ENCODE results near the gene AKR7A2.
A peak's percentile ranks its signal among the peaks of the same experiment; 100 is the strongest.
"Not testable (repeated sequence)": the region's sequence is repeated elsewhere in the genome, so short reads cannot be mapped to it uniquely, and the experiment has no call there.

Gene AKR7A2

GRCh38 chr1:19305880-19306279 lies 6.1 kb downstream of the AKR7A2 start:
- no peak for DNase-seq (ENCODE audit: low read depth)
- TF ChIP-seq CTCF (IDR thresholded peaks at IDR 0.05; ENCODE audit: low read depth, low read length, missing control alignments), result no peak
- no peak overlapping the region for H3K4me3 ChIP-seq (ENCODE audit: low read depth, low read length)
- in situ Hi-C loops (cut with HindIII; ENCODE audit: low sequenced_read_pairs), result no loop called here

GRCh38 chr1:19304081-19304480 lies 7.9 kb downstream of the AKR7A2 start:
- H3K4me3 ChIP-seq (ENCODE audit: low read depth, low read length); DNase-seq (ENCODE audit: low read depth); in situ Hi-C loops (cut with HindIII; ENCODE audit: low sequenced_read_pairs): not testable (repeated sequence)

- in situ Hi-C loops (cut with HindIII; ENCODE audit: low sequenced_read_pairs), result no loop called here
- no peak overlapping the region for H3K4me3 ChIP-seq (ENCODE audit: low read depth, low read length)
Observed at GRCh38 chr1:19300211-19300610, 11.7 kb downstream of the AKR7A2 start.

GRCh38 chr1:19294638-19295037 lies 17.3 kb downstream of the AKR7A2 start:
- TF ChIP-seq CTCF (IDR thresholded peaks at IDR 0.05; ENCODE audit: low read depth, low read length, missing control alignments), result no peak
- in situ Hi-C loops (cut with HindIII; ENCODE audit: low sequenced_read_pairs), result no loop called here
- DNase-seq (ENCODE audit: low read depth), result no peak
- no peak overlapping the region for H3K4me3 ChIP-seq (ENCODE audit: low read depth, low read length)

More at GRCh38 chr1:19300211-19300610, 11.7 kb downstream of the AKR7A2 start:
- TF ChIP-seq CTCF (IDR thresholded peaks at IDR 0.05; ENCODE audit: low read depth, low read length, missing control alignments), result no peak
- no peak for DNase-seq (ENCODE audit: low read depth)

- TF ChIP-seq CTCF (IDR thresholded peaks at IDR 0.05; ENCODE audit: low read depth, low read length, missing control alignments), result no peak
- in situ Hi-C loops (cut with HindIII; ENCODE audit: low sequenced_read_pairs), result no loop called here
- DNase-seq (ENCODE audit: low read depth), result no peak
- peak overlapping the region; percentile 37 for H3K4me3 ChIP-seq (ENCODE audit: low read depth, low read length)
Observed at GRCh38 chr1:19289244-19289643, 22.7 kb downstream of the AKR7A2 start.

GRCh38 chr1:19288324-19289241 lies 23.4 kb downstream of the AKR7A2 start, which contains the start of gene AKR7A3:
AKR7A3 (minus strand) TSS chr1:19288770; CDS start chr1:19288709, 61 bp downstream.
- DNase-seq (ENCODE audit: low read depth); in situ Hi-C loops (cut with HindIII; ENCODE audit: low sequenced_read_pairs): not testable (repeated sequence)
- peak within 1 kb of the TSS; percentile 37 for H3K4me3 ChIP-seq (ENCODE audit: low read depth, low read length)

GRCh38 chr1:19287436-19288185 lies 24.3 kb downstream of the AKR7A2 start:
- H3K4me3 ChIP-seq (ENCODE audit: low read depth, low read length), result no peak overlapping the region
- TF ChIP-seq CTCF (IDR thresholded peaks at IDR 0.05; ENCODE audit: low read depth, low read length, missing control alignments), result no peak
- in situ Hi-C loops (cut with HindIII; ENCODE audit: low sequenced_read_pairs), result no loop called here
- no peak for DNase-seq (ENCODE audit: low read depth)

GRCh38 chr1:19285807-19286206 lies 26.1 kb downstream of the AKR7A2 start:
- in situ Hi-C loops (cut with HindIII; ENCODE audit: low sequenced_read_pairs), result not testable (repeated sequence)

GRCh38 chr1:19285366-19285765 lies 26.6 kb downstream of the AKR7A2 start:
- in situ Hi-C loops (cut with HindIII; ENCODE audit: low sequenced_read_pairs); DNase-seq (ENCODE audit: low read depth); H3K4me3 ChIP-seq (ENCODE audit: low read depth, low read length): not testable (repeated sequence)

More at GRCh38 chr1:19285807-19286206, 26.1 kb downstream of the AKR7A2 start:
- not testable (repeated sequence) for DNase-seq (ENCODE audit: low read depth); H3K4me3 ChIP-seq (ENCODE audit: low read depth, low read length)
